Ovary (tissue), 9 donors: Measurements from ENCODE around the gene NCOA1. TPM values are rescaled to one million over a fixed set of nuclear protein-coding genes. Genes with fewer than 3 reads are reported as not detected.

Experiments
- DNase-seq, 5 donors: peaks; one replicate each; pipeline ENCODE4 v3.0.0-alpha.2; 2019 to 2020
- H3K27ac ChIP-seq, 2 donors: fragments of 200-600 bp; one replicate each; pipeline versions ENCODE4 v1.5.1 to v1.8.0; 2019 to 2022
- H3K27me3 ChIP-seq: fragments of 200-600 bp; one replicate; pipeline ENCODE4 v1.8.0; 2022
- H3K36me3 ChIP-seq: fragments of 200-600 bp; sonication (generic); one replicate; pipeline ENCODE4 v1.5.1; 2019
- H3K4me1 ChIP-seq: one replicate; pipeline ENCODE4 v1.8.1; 2013; ENCODE audit warnings: mild to moderate bottlenecking, moderate library complexity; ENCODE audit not compliant: insufficient read depth
- H3K4me3 ChIP-seq: fragments of 200-600 bp; sonication (generic); one replicate; pipeline ENCODE4 v1.5.1; 2017
- H3K9me3 ChIP-seq, 2 donors: fragments of 200-600 bp in 1 of 2; sonication (generic) in 1 of 2; one replicate each; pipeline versions ENCODE4 v1.5.1 to v1.8.1; 2013 to 2019; ENCODE audit warnings: mild to moderate bottlenecking in 1 of 2, moderate library complexity in 1 of 2
- EP300 ChIP-seq: sonication (generic); formaldehyde crosslinking; IDR thresholded peaks from one replicate; pipeline ENCODE4 v1.6.1; 2017; ENCODE audit warnings: antibody characterized with exemption
- POLR2A ChIP-seq: fragments of 450-650 bp; IDR thresholded peaks from one replicate; pipeline ENCODE4 v1.6.1; 2017; ENCODE audit warnings: antibody characterized with exemption, mild to moderate bottlenecking, moderate library complexity
- WGBS, 3 donors: extraction: QIAGEN DNeasy Blood & Tissue Kit in 1 of 3; methylation state at CpG; one replicate each; pipeline versions ENCODE4 v1.1.5 to v1.1.7; 2013 to 2017; 5-methylcytosine and 5-hydroxymethylcytosine counted together
- intact Hi-C, 4 donors: fragments of 100-400 bp; cut with DNase I; formaldehyde crosslinking; loops; one replicate each; pipeline versions ENCODE4 v1.11.0 to v1.15.1; 2022 to 2023
- polyA plus RNA-seq, 2 donors: library from polyadenylated mRNA; stranded (reverse); fragments of 200-250 nt in 1 of 2; fragments of 350-450 nt in 1 of 2; fragmentation: Illumina TruSeq in 1 of 2; extraction: RNeasy Lipid Tissue Mini Kit (QIAGEN cat#74804) in 1 of 2; gene quantifications; one replicate each; pipeline ENCODE4 v1.2.3, GENCODE V29; 2013 to 2014
- total RNA-seq, 7 donors: library from RNA; depleted of rRNA in 2 of 7; stranded (reverse); fragments of >200 nt in 2 of 7; fragmentation: NEBNext Ultra II Directional in 3 of 7; extraction: Animal tissue kit (Norgen Biotek cat#: 25700) in 3 of 7; gene quantifications; one replicate each; pipeline versions ENCODE4 v1.1.0 to v1.2.4, GENCODE V29; 2016 to 2023
- TF ChIP-seq, protein P1 (sequence below), 3 donors: fragments of 450-650 bp in 2 of 3; fragments of 200-600 bp in 1 of 3; IDR thresholded peaks; one replicate each; pipeline versions ENCODE4 v1.5.1 to v1.8.0; 2016 to 2022; ENCODE audit warnings: antibody characterized with exemption in 3 of 3, mild to moderate bottlenecking in 1 of 3
- donor health status: DM: no; HTN: no; CAD: no; lungs with moderate emphysema.
- donor health status: DM: no; HTN: no; CAD: no.
- donor health status: Bipolar disorder and iron deficiency.
- donor health status: DM: yes; HTN: yes; CAD: no.
- donor health status: DM: no; HTN: no; CAD: no.
- donor health status: DM: yes; HTN: yes; CAD: no.

NCOA1 gene
- total and polyA plus RNA-seq, 9 donors: 20.2 to 69.0 (median 57.3) TPM

- intact Hi-C loops: no loop called here
- DNase-seq: no peak
- Histone ChIP-seq H3K4me1 (no peaks in the 10 kb centered on the region), H3K9me3 (no peaks in the 10 kb centered on the region), H3K27me3 (no peaks in the 10 kb centered on the region), H3K4me3 (no peak overlapping the region), H3K27ac (no peak overlapping the region), H3K36me3 (no peaks in the 10 kb centered on the region)
- TF ChIP-seq POLR2A: no peak
- TF ChIP-seq, protein P1, sequence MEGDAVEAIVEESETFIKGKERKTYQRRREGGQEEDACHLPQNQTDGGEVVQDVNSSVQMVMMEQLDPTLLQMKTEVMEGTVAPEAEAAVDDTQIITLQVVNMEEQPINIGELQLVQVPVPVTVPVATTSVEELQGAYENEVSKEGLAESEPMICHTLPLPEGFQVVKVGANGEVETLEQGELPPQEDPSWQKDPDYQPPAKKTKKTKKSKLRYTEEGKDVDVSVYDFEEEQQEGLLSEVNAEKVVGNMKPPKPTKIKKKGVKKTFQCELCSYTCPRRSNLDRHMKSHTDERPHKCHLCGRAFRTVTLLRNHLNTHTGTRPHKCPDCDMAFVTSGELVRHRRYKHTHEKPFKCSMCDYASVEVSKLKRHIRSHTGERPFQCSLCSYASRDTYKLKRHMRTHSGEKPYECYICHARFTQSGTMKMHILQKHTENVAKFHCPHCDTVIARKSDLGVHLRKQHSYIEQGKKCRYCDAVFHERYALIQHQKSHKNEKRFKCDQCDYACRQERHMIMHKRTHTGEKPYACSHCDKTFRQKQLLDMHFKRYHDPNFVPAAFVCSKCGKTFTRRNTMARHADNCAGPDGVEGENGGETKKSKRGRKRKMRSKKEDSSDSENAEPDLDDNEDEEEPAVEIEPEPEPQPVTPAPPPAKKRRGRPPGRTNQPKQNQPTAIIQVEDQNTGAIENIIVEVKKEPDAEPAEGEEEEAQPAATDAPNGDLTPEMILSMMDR (IDR thresholded peaks at IDR 0.05): no peak
- no peak for TF ChIP-seq EP300
- 38 to 63% (median 39%) methylated on average over 3 of the region's 3 CpGs for WGBS, 3 donors
Observed at GRCh38 chr2:24708537-24709152, 217.6 kb downstream of the NCOA1 start.

- Histone ChIP-seq H3K4me1 (no peaks in the 10 kb centered on the region), H3K9me3 (no peaks in the 10 kb centered on the region), H3K4me3 (no peak overlapping the region), H3K36me3 (no peaks in the 10 kb centered on the region), H3K27ac (no peak overlapping the region), H3K27me3 (no peaks in the 10 kb centered on the region)
- TF ChIP-seq, protein P1 (IDR thresholded peaks at IDR 0.05): no peak
- TF ChIP-seq EP300 (no peak), POLR2A (no peak)
- intact Hi-C loops: no loop called here
- no peak for DNase-seq
- 69 to 80% (median 73%) methylated on average over 6 of the region's 6 CpGs for WGBS, 3 donors
Observed at GRCh38 chr2:24710806-24711205, 219.8 kb downstream of the NCOA1 start.

GRCh38 chr2:24711865-24712264 lies 220.8 kb downstream of the NCOA1 start:
- no peaks in the 10 kb centered on the region for H3K27me3 ChIP-seq
- H3K4me3 ChIP-seq: no peak overlapping the region
- no peak for DNase-seq
- no peaks in the 10 kb centered on the region for H3K9me3 ChIP-seq
- WGBS, 3 donors: 15 to 31% (median 17%) methylated on average over 2 of the region's 2 CpGs
- no peak for TF ChIP-seq POLR2A
- TF ChIP-seq, protein P1 (IDR thresholded peaks at IDR 0.05): no peak
- TF ChIP-seq EP300: no peak
- H3K4me1 ChIP-seq: no peaks in the 10 kb centered on the region
- intact Hi-C loops: no loop called here
- H3K36me3 ChIP-seq: no peaks in the 10 kb centered on the region
- H3K27ac ChIP-seq: no peak overlapping the region

- Histone ChIP-seq H3K27me3 (no peaks in the 10 kb centered on the region), H3K9me3 (no peaks in the 10 kb centered on the region)
- 90 to 97% (median 94%) methylated on average over 1 of the region's 1 CpG for WGBS, 3 donors
Observed at GRCh38 chr2:24712296-24712695, 221.2 kb downstream of the NCOA1 start.

More at GRCh38 chr2:24712296-24712695, 221.2 kb downstream of the NCOA1 start:
- Histone ChIP-seq H3K4me1 (no peaks in the 10 kb centered on the region), H3K36me3 (no peaks in the 10 kb centered on the region), H3K4me3 (no peak overlapping the region), H3K27ac (no peak overlapping the region)
- TF ChIP-seq, protein P1 (IDR thresholded peaks at IDR 0.05): no peak
- TF ChIP-seq EP300: no peak
- no peak for TF ChIP-seq POLR2A
- intact Hi-C loops: no loop called here
- no peak for DNase-seq
